ENCODE data around the gene RING1. TPM values are rescaled to one million over a fixed set of nuclear protein-coding genes. Genes with fewer than 3 reads are reported as not detected.

The RING1 gene
- total and polyA plus RNA-seq, 10 of the 15 experiments (the other 5 are each of a cell fraction or from before 2014, with no cell fraction given), result 2.0 to 27.2 (median 15.8) TPM

DNA sequence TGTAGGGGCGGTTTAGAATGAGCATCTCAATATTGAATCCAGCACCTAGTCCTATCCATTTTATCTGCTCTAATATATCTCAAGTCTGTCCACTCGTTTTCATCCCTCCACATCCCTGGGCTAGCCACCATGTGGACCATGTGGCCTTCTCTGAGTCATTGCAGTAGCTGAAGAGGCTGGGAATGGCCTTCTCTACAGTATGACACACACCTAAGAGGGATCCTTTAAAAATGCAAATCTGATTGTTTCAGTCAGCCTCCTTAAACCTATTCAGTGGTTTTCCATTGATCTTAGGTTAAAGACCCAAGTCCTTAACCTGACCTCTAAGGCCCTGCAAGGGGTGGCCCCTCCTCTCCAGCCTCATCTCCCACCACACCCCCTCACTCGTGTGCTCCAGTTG lies 9.4 kb downstream of the RING1 start:
- SMC1A ChIA-PET (ENCODE audit: uncharacterized antibody, unreplicated experiment), result no interaction called here
- TF ChIP-seq CBX3 (IDR thresholded peaks at IDR 0.05; ENCODE audit: borderline replicate concordance, low read depth) (no peak), JUNB (IDR thresholded peaks at IDR 0.05) (no peak), RFX5 (IDR thresholded peaks at IDR 0.05; ENCODE audit: low read depth, low read length) (no peak), CREM (IDR thresholded peaks at IDR 0.05; ENCODE audit: low read depth) (no peak), BACH1 (IDR thresholded peaks at IDR 0.05; ENCODE audit: borderline replicate concordance) (no peak), NFYA (IDR thresholded peaks at IDR 0.05; ENCODE audit: borderline replicate concordance, low read depth, low read length) (no peak), NRF1 (conservative IDR thresholded peaks at IDR 0.05; ENCODE audit: low read depth, low read length) (no peak), FOXK2 (IDR thresholded peaks at IDR 0.05) (no peak), MYC (IDR thresholded peaks at IDR 0.05; ENCODE audit: insufficient read depth, insufficient read length, insufficient replicate concordance, low read length, severe bottlenecking) (no peak), NR2C2 (IDR thresholded peaks at IDR 0.05; ENCODE audit: borderline replicate concordance, control insufficient read depth, insufficient read length, low read depth) (no peak), ZNF622 (IDR thresholded peaks at IDR 0.05) (no peak), HDAC6 (IDR thresholded peaks at IDR 0.05; ENCODE audit: unreplicated experiment) (no peak), RCOR1 (conservative IDR thresholded peaks at IDR 0.05; ENCODE audit: low read depth, low read length) (no peak)
- TF ChIP-seq, protein P1, sequence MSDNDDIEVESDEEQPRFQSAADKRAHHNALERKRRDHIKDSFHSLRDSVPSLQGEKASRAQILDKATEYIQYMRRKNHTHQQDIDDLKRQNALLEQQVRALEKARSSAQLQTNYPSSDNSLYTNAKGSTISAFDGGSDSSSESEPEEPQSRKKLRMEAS (IDR thresholded peaks at IDR 0.05; ENCODE audit: low read depth, low read length), result no peak
- TF ChIP-seq, protein P2, sequence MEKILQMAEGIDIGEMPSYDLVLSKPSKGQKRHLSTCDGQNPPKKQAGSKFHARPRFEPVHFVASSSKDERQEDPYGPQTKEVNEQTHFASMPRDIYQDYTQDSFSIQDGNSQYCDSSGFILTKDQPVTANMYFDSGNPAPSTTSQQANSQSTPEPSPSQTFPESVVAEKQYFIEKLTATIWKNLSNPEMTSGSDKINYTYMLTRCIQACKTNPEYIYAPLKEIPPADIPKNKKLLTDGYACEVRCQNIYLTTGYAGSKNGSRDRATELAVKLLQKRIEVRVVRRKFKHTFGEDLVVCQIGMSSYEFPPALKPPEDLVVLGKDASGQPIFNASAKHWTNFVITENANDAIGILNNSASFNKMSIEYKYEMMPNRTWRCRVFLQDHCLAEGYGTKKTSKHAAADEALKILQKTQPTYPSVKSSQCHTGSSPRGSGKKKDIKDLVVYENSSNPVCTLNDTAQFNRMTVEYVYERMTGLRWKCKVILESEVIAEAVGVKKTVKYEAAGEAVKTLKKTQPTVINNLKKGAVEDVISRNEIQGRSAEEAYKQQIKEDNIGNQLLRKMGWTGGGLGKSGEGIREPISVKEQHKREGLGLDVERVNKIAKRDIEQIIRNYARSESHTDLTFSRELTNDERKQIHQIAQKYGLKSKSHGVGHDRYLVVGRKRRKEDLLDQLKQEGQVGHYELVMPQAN (conservative IDR thresholded peaks at IDR 0.05), result no peak
- TF ChIP-seq, protein P3, sequence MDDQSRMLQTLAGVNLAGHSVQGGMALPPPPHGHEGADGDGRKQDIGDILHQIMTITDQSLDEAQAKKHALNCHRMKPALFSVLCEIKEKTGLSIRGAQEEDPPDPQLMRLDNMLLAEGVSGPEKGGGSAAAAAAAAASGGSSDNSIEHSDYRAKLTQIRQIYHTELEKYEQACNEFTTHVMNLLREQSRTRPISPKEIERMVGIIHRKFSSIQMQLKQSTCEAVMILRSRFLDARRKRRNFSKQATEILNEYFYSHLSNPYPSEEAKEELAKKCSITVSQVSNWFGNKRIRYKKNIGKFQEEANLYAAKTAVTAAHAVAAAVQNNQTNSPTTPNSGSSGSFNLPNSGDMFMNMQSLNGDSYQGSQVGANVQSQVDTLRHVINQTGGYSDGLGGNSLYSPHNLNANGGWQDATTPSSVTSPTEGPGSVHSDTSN (IDR thresholded peaks at IDR 0.05; ENCODE audit: insufficient replicate concordance, low read depth, low read length), result no peak
- TF ChIP-seq, protein P4, sequence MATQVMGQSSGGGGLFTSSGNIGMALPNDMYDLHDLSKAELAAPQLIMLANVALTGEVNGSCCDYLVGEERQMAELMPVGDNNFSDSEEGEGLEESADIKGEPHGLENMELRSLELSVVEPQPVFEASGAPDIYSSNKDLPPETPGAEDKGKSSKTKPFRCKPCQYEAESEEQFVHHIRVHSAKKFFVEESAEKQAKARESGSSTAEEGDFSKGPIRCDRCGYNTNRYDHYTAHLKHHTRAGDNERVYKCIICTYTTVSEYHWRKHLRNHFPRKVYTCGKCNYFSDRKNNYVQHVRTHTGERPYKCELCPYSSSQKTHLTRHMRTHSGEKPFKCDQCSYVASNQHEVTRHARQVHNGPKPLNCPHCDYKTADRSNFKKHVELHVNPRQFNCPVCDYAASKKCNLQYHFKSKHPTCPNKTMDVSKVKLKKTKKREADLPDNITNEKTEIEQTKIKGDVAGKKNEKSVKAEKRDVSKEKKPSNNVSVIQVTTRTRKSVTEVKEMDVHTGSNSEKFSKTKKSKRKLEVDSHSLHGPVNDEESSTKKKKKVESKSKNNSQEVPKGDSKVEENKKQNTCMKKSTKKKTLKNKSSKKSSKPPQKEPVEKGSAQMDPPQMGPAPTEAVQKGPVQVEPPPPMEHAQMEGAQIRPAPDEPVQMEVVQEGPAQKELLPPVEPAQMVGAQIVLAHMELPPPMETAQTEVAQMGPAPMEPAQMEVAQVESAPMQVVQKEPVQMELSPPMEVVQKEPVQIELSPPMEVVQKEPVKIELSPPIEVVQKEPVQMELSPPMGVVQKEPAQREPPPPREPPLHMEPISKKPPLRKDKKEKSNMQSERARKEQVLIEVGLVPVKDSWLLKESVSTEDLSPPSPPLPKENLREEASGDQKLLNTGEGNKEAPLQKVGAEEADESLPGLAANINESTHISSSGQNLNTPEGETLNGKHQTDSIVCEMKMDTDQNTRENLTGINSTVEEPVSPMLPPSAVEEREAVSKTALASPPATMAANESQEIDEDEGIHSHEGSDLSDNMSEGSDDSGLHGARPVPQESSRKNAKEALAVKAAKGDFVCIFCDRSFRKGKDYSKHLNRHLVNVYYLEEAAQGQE (IDR thresholded peaks at IDR 0.05; ENCODE audit: low read depth, low read length), result no peak

More for the DNA sequence above, 9.4 kb downstream of the RING1 start:
- FAIRE-seq, result no peak
- POLR2A ChIA-PET, result interaction anchor here (0.8 kb wide), 1 partner anchor 10 kb away, joined by 3 read pairs; no protein-coding TSS in a partner anchor
- intact Hi-C loops (cut with micrococcal nuclease; ENCODE audit: unreplicated experiment) (no loop called here), in situ Hi-C loops (cut with MboI) (no loop called here)
- no peak overlapping the region for H3K27ac ChIP-seq (ENCODE audit: control insufficient read depth, insufficient read depth)
- H3K4me3 ChIP-seq, result no peak overlapping the region
- peaks cover 8% of the 10 kb centered on the region for H3K4me1 ChIP-seq (ENCODE audit: control insufficient read depth, insufficient read depth, low read length)
- no peaks in the 10 kb centered on the region for H3K79me2 ChIP-seq (ENCODE audit: control insufficient read depth, insufficient read depth, low read length)
- H2AFZ ChIP-seq (ENCODE audit: control insufficient read depth, low read depth, low read length), result no peak overlapping the region
- 33% methylated on average over 3 of the region's 3 CpGs for WGBS (ENCODE audit: insufficient coverage, insufficient replicate concordance, low lambda C conversion rate, missing lambda C conversion rate)
- H3K27me3 ChIP-seq (replicated peaks in 1 of 2; ENCODE audit: control insufficient read depth in 2 of 2, insufficient read depth in 2 of 2, low read length in 1 of 2), result peaks cover 2 to 3% of the 10 kb centered on the region in 2 experiments
- no peak for DNase-seq (ENCODE audit: low read depth, low spot score)
- RAD21 ChIA-PET (ENCODE audit: unreplicated experiment), result no interaction called here
- H3K9ac ChIP-seq (ENCODE audit: control insufficient read depth, insufficient read depth, low read length), result no peak overlapping the region
- CTCF ChIA-PET, result no interaction called here
- H3K4me2 ChIP-seq (ENCODE audit: control insufficient read depth, insufficient read depth), result no peak overlapping the region
- no peaks in the 10 kb centered on the region for H3K36me3 ChIP-seq (ENCODE audit: control insufficient read depth in 2 of 2, insufficient read depth in 2 of 2, low read length in 1 of 2)
- no peaks in the 10 kb centered on the region; the same call in 1 of the 2 replicates for H4K20me1 ChIP-seq (ENCODE audit: control insufficient read depth, insufficient read depth)
- no TSS peak for BruUV-seq (replicated peaks)
- ATAC-seq, result no peak
- no peaks in the 10 kb centered on the region for H3K9me3 ChIP-seq (replicated peaks; ENCODE audit: control insufficient read depth, insufficient read depth, low read length)
